Breast epithelium (tissue), 3 donors: ENCODE data around the gene NAALADL2.

ENCODE experiments used
- CTCF ChIP-seq, 3 donors: fragments of 450-650 bp; IDR thresholded peaks; one replicate each; pipeline ENCODE4 v1.5.1; 2016 to 2017; ENCODE audit warnings: antibody characterized with exemption in 3 of 3, mild to moderate bottlenecking in 3 of 3, moderate library complexity in 3 of 3
- POLR2A ChIP-seq: fragments of 450-650 bp; IDR thresholded peaks from one replicate; pipeline ENCODE4 v1.6.1; 2016; ENCODE audit warnings: antibody characterized with exemption, mild to moderate bottlenecking, moderate library complexity

GRCh38 chr3:175478301-175478700 lies 619.2 kb downstream of the NAALADL2 start:
- TF ChIP-seq POLR2A (no peak), CTCF (IDR thresholded peaks at IDR 0.05) (no peak)
